Measurements from ENCODE around the gene DYNC2H1.

DNA sequence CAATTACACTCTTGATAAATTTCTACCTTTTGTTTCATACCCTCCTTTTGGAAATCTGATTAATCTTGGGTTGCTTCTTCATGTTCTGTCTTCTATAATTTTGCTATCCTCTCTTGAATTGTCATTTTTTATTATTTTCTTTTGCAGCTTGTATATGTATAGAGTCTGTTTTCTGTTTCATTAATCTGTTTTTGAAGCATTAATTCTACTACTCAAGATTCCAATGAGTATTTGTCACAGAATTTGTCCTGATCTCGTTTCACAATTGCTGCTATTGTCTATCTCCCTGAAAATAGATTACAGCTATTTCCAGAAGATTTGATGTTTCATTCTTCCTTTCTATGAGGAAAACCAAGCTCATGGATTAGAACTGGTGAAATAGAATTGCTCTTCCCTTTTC is 406.1 kb downstream of the DYNC2H1 start:
- no peak for TF ChIP-seq EZH2 (IDR thresholded peaks at IDR 0.05; ENCODE audit: low read length, unreplicated experiment)
- TF ChIP-seq, protein P1, sequence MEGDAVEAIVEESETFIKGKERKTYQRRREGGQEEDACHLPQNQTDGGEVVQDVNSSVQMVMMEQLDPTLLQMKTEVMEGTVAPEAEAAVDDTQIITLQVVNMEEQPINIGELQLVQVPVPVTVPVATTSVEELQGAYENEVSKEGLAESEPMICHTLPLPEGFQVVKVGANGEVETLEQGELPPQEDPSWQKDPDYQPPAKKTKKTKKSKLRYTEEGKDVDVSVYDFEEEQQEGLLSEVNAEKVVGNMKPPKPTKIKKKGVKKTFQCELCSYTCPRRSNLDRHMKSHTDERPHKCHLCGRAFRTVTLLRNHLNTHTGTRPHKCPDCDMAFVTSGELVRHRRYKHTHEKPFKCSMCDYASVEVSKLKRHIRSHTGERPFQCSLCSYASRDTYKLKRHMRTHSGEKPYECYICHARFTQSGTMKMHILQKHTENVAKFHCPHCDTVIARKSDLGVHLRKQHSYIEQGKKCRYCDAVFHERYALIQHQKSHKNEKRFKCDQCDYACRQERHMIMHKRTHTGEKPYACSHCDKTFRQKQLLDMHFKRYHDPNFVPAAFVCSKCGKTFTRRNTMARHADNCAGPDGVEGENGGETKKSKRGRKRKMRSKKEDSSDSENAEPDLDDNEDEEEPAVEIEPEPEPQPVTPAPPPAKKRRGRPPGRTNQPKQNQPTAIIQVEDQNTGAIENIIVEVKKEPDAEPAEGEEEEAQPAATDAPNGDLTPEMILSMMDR (conservative IDR thresholded peaks at IDR 0.05; ENCODE audit: low read depth, low read length): no peak

Measured in PC-3 (cell line).